Tongue (tissue), 2 donors: ENCODE results near the gene NR6A1. TPM values are rescaled to one million over a fixed set of nuclear protein-coding genes. Genes with fewer than 3 reads are reported as not detected.
"Not testable (repeated sequence)": the region's sequence is repeated elsewhere in the genome, so short reads cannot be mapped to it uniquely, and the experiment has no call there.

ENCODE experiments used
- DNase-seq: peaks from one replicate; pipeline ENCODE4 v3.0.0-alpha.2; 2015
- total RNA-seq: library from RNA; depleted of rRNA; stranded (reverse); fragments of >200 nt; gene quantifications from one replicate; pipeline ENCODE4 v1.2.3, GENCODE V29; 2014

Gene NR6A1
- total RNA-seq, 1 donor from 2014 or later, result 1.0 TPM

DNA sequence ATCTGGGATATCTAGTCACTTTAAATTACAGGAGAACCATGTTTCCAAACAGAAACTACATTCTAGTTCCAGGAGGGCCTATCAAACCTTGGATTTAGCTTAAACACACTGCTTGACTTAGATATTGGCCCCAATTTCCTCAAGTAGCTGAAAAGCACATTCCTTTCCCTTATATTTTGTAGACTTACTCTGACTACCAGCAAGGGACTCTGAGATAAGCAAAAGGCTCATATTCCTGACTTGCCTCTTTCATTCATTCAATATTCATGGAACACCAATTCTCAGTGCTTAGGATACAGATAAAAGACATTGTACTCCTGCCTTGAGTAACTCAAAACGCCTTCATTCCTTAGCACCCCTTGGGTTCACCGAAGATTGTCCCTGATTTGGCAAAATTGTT is 11.8 kb downstream of the NR6A1 start:
- DNase-seq, result no peak

- DNase-seq, result no peak
These were observed 12.4 kb downstream of the NR6A1 start for GRCh38 chr9:124758691-124759090.

GRCh38 chr9:124758061-124758460 is 13.1 kb downstream of the NR6A1 start:
- DNase-seq, result no peak

DNA sequence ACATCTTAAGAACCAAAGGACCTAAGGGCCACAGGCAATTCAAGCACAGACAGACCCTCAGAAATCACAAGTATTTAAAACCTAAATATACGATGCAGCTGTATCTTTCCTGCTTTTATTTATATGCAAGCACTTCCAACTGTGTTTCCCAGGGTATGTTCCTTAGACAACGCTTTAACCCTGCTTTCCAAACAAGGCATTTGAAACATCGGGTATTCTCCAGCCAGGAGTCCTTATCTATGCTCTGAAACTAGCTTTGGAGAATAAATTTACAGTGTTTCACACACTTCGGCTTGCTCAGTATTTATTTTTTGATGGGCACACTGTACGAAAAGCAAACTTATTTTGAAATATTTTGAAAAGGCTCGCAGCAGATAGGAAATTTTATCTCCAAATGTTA is 13.5 kb downstream of the NR6A1 start:
- no peak for DNase-seq

- DNase-seq, result no peak
These were observed 15.1 kb downstream of the NR6A1 start for GRCh38 chr9:124756011-124756410.

DNA sequence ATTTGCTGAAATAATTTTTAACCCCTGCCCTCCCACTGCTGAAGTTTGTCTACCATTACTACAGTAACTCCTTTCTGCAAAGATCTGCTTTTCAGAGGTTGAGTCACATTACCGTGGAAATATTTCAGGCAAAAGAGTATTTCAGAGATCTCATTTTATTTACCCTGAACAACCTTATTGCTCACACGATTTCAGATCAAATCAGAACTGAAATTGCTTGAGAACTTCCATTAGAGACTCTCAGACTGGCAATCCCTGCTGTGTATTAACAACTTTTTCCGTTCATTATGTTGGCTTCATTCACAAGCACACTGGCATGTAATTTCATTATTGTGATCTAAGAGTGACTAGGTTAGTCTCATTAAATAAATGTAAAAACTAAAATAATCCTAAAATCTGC is 16.1 kb downstream of the NR6A1 start:
- no peak for DNase-seq

DNA sequence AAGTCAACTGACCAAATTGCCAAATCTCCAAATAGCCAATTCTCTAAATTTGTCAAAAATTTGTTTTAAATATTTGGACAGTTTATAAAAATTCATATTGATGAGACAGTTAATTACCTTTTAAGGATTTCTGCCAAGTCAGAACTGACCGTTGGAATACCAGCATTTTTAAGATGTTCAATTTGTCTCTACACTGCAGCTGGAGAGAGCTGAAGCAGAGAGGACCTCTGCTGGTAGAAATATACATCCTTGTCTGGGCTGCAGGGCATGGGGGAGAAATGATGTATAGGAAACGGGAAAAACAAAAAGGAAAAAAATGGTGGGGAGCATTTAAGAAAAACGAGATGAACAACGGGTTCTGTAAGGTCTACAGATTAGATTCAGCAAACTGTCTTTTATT is 16.8 kb downstream of the NR6A1 start:
- no peak for DNase-seq

GRCh38 chr9:124752967-124753366 is 18.1 kb downstream of the NR6A1 start:
- no peak for DNase-seq

- DNase-seq, result no peak
These were observed 21.3 kb downstream of the NR6A1 start for GRCh38 chr9:124749781-124750180.

DNA sequence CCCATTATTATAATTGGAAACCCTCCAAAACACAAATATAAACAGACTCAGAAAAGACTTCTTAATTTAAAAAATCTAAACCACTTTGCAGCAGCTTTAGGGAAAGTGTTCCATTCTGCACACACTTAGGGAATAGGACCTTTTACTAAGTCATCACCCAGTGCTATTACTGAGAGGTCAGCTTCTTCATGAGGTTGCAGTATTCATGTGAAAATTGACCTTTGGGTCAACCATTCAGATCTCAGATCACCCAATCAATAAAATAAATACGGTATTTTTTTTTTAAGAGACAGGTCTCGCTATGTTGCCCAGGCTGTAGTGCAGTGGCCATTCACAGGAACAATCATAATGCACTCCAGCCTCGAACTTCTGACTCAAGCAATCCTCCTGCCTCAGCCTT is 21.8 kb downstream of the NR6A1 start:
- DNase-seq, result no peak

DNA sequence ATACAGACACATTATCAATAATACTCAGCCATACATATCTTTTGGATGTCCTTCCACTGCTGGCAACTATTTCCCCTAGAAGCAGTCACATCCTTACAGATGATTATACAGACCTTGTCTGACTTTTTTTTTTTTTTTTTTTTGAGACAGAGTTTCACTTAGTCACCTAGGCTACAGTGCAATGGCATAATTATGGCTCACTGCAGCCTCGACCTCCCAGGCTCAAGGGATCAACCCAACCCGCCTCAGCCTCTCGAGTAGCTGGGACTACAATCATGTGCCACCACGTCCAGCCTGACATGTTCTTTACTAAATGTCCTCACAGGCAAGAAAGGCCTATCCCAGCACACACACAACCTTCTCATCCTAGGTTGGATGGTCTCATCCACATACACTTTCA is 24.0 kb downstream of the NR6A1 start:
- no peak for DNase-seq

DNA sequence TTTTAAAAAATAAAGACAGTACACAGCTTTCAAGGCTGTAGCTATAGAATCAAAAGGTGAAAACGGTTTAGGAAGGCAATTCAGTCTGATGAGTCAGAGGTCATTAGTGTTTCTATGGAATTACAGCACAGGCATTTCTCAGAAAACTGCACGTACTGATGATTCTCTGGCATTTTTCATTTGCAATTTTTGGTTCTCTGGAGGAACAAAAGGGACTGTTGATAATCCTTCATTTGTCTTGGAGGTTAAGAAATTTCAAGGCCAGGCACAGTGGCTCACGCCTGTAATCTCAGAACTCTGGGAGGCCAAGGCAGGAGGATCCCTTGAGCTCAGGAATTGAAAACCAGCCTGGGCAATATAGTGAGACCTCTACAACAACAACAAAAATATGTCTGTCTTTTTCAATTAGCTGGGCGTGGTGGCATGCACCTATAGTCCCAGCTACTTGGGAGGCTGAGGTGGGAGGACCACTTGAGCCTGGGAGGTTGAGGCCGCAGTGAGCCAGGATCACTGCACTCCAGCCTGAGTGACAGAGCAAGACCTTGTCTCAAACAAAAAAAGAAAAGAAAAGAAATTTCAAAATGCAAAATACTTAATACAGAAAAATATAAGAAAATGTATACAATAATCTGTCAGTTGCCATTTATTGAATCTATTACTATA is 27.3 kb downstream of the NR6A1 start:
- no peak for DNase-seq

DNA sequence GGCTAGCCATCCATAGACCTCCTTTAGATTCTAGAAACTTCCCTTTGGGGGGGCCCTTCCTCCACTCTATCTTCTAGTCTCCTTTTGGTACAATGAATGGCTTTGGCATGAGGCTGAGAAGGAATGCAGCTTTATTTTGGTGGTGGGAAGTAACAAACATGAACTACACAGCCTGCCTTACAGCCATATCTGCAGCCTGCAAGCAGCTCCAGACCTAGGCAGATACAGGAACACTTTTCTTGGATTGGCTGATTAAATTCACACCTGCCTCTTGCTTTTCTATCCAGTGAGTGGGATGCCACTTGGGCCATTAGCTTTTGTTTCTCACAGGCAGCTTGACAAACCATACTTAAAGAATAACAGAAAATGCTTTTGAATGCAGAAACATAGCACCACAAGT is 28.2 kb downstream of the NR6A1 start:
- no peak for DNase-seq

GRCh38 chr9:124741662-124742061 is 29.4 kb downstream of the NR6A1 start:
- no peak for DNase-seq

DNA sequence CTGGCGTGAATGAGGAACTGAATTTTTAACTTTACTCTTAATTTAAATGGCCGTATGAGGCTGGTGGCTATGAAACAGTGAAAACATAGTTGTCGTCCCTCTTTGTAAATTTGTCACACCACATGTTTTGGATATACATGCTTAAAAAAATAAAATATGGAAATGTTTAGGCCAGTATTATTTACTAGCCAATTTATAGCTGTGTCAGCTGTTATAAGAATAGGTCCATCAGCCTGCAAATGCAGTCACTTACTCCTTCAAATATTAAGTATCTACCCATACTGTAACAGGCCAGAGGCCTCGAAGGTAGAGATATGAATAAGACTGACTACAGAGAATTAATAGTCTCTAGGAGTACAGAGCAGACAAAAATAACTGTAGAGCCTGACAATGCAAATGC is 30.0 kb downstream of the NR6A1 start:
- no peak for DNase-seq

- DNase-seq, result no peak
These were observed 31.8 kb downstream of the NR6A1 start for GRCh38 chr9:124739360-124739759.

DNA sequence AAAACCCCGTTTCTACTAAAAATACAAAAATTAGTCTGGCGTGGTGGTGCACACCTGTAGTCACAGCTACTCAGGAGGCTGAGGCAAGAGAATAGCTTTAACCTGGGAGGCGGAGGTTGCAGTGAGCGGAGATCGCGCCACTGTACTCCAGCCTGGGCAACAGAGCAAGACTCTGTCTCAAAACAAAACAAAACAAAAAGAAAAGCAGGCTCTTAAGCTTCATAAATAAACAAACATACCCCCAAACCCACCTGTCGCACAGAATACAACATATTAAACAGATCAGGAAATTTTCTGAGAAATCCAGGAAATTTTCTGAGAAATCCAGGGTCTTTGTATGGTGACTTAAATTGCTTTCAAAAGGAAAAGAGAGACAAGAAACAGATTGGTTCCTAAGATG is 33.0 kb downstream of the NR6A1 start:
- DNase-seq, result not testable (repeated sequence)

GRCh38 chr9:124735121-124735520 is 36.0 kb downstream of the NR6A1 start:
- DNase-seq, result peak; percentile 13

- not testable (repeated sequence) for DNase-seq
These were observed 36.4 kb downstream of the NR6A1 start for GRCh38 chr9:124734741-124735083.

- DNase-seq, result no peak
These were observed 37.0 kb downstream of the NR6A1 start for GRCh38 chr9:124733964-124734740.

GRCh38 chr9:124730772-124731171 is 40.3 kb downstream of the NR6A1 start:
- no peak for DNase-seq

DNA sequence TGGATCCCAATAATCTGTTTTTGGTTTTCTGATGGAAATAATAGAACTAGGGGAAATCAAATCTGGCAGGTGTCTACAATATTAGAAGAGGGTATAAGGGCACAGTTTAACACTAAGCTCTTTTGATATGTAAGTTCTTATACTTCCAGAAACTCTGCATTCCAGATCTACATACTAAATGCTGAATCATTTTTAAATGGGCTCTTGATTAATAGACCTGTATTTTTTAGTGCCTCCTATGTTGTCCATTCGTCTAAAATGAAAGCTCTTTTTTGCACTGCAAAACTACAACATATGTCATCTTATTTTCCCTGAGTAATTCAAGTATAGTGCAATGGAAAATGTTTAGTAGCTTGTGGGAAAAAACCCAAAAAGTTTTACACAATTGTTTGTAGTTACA is 44.2 kb downstream of the NR6A1 start:
- DNase-seq, result peak; percentile 18

DNA sequence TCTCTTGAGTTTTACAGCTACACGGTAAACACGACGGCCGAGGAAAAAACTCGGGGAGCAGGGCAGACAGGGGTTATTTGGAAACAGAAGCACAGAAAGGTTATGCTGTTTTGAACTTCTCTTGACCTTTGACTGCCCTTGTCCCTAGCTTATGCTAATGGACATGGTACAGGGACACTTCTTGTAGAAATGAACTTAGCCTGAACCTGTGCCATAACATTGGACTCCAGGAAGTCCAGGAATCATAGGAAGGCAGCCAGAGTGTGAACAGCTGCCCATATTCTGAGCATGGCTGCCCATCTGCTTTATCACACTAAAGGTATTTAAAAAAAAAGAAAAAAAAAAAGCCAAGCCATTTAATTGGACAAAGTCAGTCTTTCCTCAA is 46.1 kb downstream of the NR6A1 start:
- DNase-seq, result peak; percentile 32

DNA sequence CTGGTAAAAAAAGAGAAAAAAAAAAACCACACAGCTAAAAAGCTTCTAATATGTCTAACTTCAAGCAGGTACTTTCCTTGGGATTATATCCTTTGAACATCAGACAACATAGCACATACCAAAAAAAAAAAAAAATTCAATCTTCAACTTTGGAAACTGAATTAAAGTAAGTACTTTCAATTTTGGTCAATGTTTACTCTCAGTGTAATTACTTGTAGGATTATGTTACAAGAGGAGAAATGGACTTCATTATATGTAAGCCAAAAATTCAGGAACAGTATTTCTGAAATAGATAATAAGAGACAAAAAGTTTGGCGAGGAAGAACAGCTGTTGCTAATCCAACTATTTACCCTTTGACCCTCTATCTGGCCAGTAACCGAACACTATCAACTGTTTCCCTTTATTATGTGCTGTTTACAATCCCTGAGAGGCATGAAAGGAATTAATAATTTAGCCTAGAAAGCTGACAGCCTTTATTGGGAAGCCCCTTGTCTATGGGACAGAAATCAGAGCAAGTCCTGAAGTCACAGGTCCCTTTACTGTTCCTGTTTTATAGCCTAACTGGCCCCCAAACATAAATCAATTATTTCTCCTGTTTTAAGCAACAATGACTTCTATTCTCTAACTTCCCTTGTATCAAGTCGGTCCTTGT is 46.6 kb downstream of the NR6A1 start:
- DNase-seq, result peak; percentile 20
